Measurements from ENCODE around the gene S100Z.
"Not testable (repeated sequence)": the region's sequence is repeated elsewhere in the genome, so short reads cannot be mapped to it uniquely, and the experiment has no call there.

S100Z gene

GRCh38 chr5:76820526-76820890 lies 29.3 kb upstream of the S100Z start:
- H3K27ac ChIP-seq (ENCODE audit: low read depth, low read length) = no peak overlapping the region
- no peak overlapping the region for H3K4me2 ChIP-seq (ENCODE audit: low read depth, low read length, poor library complexity, severe bottlenecking)
- no peaks in the 10 kb centered on the region for H4K20me1 ChIP-seq (ENCODE audit: low read depth, low read length)
- TF ChIP-seq CTCF (IDR thresholded peaks at IDR 0.05; ENCODE audit: insufficient read depth, low read length, poor library complexity, severe bottlenecking) (no peak), EZH2phosphoT487 (conservative IDR thresholded peaks at IDR 0.05; ENCODE audit: low read length) (no peak)
- no peaks in the 10 kb centered on the region for H3K79me2 ChIP-seq (ENCODE audit: insufficient read depth, low read length)
- H3F3A ChIP-seq (ENCODE audit: insufficient read depth) = no peaks in the 10 kb centered on the region
- no peaks in the 10 kb centered on the region for H3K36me3 ChIP-seq (ENCODE audit: low read length)
- no peaks in the 10 kb centered on the region for H3K27me3 ChIP-seq (ENCODE audit: low read length)
- no peak overlapping the region for H3K4me3 ChIP-seq (ENCODE audit: insufficient read depth, low read length, poor library complexity, severe bottlenecking)
- H3K9ac ChIP-seq (ENCODE audit: low read length) = no peak overlapping the region
- no peaks in the 10 kb centered on the region for H3K9me3 ChIP-seq (ENCODE audit: insufficient read depth, low read length)
- H3K9me2 ChIP-seq (replicated peaks; ENCODE audit: insufficient read depth, low read length) = no peaks in the 10 kb centered on the region
- no peak overlapping the region for H2AFZ ChIP-seq (ENCODE audit: low read depth, low read length, severe bottlenecking)

- Histone ChIP-seq H3K27me3 (ENCODE audit: low read length) (no peaks in the 10 kb centered on the region), H3K27ac (ENCODE audit: low read depth, low read length) (no peak overlapping the region), H3K9me3 (ENCODE audit: insufficient read depth, low read length) (no peaks in the 10 kb centered on the region), H3K9me2 (replicated peaks; ENCODE audit: insufficient read depth, low read length) (no peaks in the 10 kb centered on the region), H3K4me2 (ENCODE audit: low read depth, low read length, poor library complexity, severe bottlenecking) (no peak overlapping the region), H3K36me3 (ENCODE audit: low read length) (no peaks in the 10 kb centered on the region), H3F3A (ENCODE audit: insufficient read depth) (no peaks in the 10 kb centered on the region), H2AFZ (ENCODE audit: low read depth, low read length, severe bottlenecking) (no peak overlapping the region), H3K9ac (ENCODE audit: low read length) (no peak overlapping the region), H3K4me3 (ENCODE audit: insufficient read depth, low read length, poor library complexity, severe bottlenecking) (no peak overlapping the region), H3K79me2 (ENCODE audit: insufficient read depth, low read length) (no peaks in the 10 kb centered on the region), H4K20me1 (ENCODE audit: low read depth, low read length) (no peaks in the 10 kb centered on the region)
- TF ChIP-seq EZH2phosphoT487 (conservative IDR thresholded peaks at IDR 0.05; ENCODE audit: low read length) (no peak), CTCF (IDR thresholded peaks at IDR 0.05; ENCODE audit: insufficient read depth, low read length, poor library complexity, severe bottlenecking) (no peak)
Measured at GRCh38 chr5:76821136-76821535, 28.7 kb upstream of the S100Z start.

GRCh38 chr5:76822105-76822731 lies 27.6 kb upstream of the S100Z start:
- not testable (repeated sequence) for H4K20me1 ChIP-seq (ENCODE audit: low read depth, low read length); H3K36me3 ChIP-seq (ENCODE audit: low read length); H3K27ac ChIP-seq (ENCODE audit: low read depth, low read length); H3K4me2 ChIP-seq (ENCODE audit: low read depth, low read length, poor library complexity, severe bottlenecking); H3K79me2 ChIP-seq (ENCODE audit: insufficient read depth, low read length); H3K9ac ChIP-seq (ENCODE audit: low read length); H2AFZ ChIP-seq (ENCODE audit: low read depth, low read length, severe bottlenecking); H3K9me3 ChIP-seq (ENCODE audit: insufficient read depth, low read length); H3K9me2 ChIP-seq (replicated peaks; ENCODE audit: insufficient read depth, low read length); H3K4me3 ChIP-seq (ENCODE audit: insufficient read depth, low read length, poor library complexity, severe bottlenecking); H3K27me3 ChIP-seq (ENCODE audit: low read length); H3F3A ChIP-seq (ENCODE audit: insufficient read depth)

GRCh38 chr5:76826416-76826815 lies 23.4 kb upstream of the S100Z start:
- not testable (repeated sequence) for H3K4me2 ChIP-seq (ENCODE audit: low read depth, low read length, poor library complexity, severe bottlenecking); H3K9ac ChIP-seq (ENCODE audit: low read length); H3K36me3 ChIP-seq (ENCODE audit: low read length); H3F3A ChIP-seq (ENCODE audit: insufficient read depth); H3K9me2 ChIP-seq (replicated peaks; ENCODE audit: insufficient read depth, low read length); H2AFZ ChIP-seq (ENCODE audit: low read depth, low read length, severe bottlenecking); H3K4me3 ChIP-seq (ENCODE audit: insufficient read depth, low read length, poor library complexity, severe bottlenecking); H3K9me3 ChIP-seq (ENCODE audit: insufficient read depth, low read length); H3K27me3 ChIP-seq (ENCODE audit: low read length); H3K27ac ChIP-seq (ENCODE audit: low read depth, low read length); H3K79me2 ChIP-seq (ENCODE audit: insufficient read depth, low read length); H4K20me1 ChIP-seq (ENCODE audit: low read depth, low read length)

Measured in SU-DHL-6 (cell line).